ENCODE measurements around the gene STK33.

DNA sequence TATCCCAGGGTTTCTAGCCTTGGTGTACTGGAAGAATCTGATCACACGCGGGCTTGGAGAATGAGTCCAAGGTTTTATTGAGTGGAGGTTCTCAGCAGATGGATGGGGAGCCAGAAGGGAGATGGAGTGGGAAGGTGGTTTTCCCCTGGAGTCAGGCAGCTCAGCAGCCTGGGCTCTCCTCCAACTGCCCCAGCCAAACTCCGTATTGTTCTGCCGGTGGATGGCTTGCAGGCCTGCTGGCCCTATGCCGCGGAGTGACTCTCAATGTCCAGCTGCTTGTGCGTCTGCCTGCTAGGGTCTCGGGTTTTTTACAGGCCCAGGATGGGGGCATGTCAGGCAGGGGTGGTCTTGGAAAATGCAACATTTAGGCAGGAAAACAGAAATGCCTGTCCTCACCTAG is 168.0 kb downstream of the STK33 start:
- TF ChIP-seq, protein P1, sequence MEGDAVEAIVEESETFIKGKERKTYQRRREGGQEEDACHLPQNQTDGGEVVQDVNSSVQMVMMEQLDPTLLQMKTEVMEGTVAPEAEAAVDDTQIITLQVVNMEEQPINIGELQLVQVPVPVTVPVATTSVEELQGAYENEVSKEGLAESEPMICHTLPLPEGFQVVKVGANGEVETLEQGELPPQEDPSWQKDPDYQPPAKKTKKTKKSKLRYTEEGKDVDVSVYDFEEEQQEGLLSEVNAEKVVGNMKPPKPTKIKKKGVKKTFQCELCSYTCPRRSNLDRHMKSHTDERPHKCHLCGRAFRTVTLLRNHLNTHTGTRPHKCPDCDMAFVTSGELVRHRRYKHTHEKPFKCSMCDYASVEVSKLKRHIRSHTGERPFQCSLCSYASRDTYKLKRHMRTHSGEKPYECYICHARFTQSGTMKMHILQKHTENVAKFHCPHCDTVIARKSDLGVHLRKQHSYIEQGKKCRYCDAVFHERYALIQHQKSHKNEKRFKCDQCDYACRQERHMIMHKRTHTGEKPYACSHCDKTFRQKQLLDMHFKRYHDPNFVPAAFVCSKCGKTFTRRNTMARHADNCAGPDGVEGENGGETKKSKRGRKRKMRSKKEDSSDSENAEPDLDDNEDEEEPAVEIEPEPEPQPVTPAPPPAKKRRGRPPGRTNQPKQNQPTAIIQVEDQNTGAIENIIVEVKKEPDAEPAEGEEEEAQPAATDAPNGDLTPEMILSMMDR (conservative IDR thresholded peaks at IDR 0.05 in 1 of 2, IDR thresholded peaks at IDR 0.05 in 1 of 2; ENCODE audit: low read depth in 1 of 2, low read length in 2 of 2): no peak
- TF ChIP-seq EZH2 (IDR thresholded peaks at IDR 0.05; ENCODE audit: low read length, missing control alignments): no peak
